Duodenal mucosa (tissue), 2 donors: ENCODE results near the gene ZNF549.

Source experiments
- H3K27ac ChIP-seq: one replicate; pipeline ENCODE4 v1.7.0; 2013; ENCODE audit warnings: low read depth, low read length
- H3K27me3 ChIP-seq, 2 donors: one replicate each; pipeline ENCODE4 v1.7.0; 2013; ENCODE audit warnings: low read length in 2 of 2, control low read depth in 1 of 2; ENCODE audit not compliant: insufficient read depth in 2 of 2, control insufficient read depth in 1 of 2
- H3K36me3 ChIP-seq, 2 donors: one replicate each; pipeline ENCODE4 v1.7.0; 2013; ENCODE audit warnings: low read length in 2 of 2, control low read depth in 1 of 2; ENCODE audit not compliant: insufficient read depth in 2 of 2, control insufficient read depth in 1 of 2
- H3K4me1 ChIP-seq, 2 donors: one replicate each; pipeline ENCODE4 v1.7.0; 2013; ENCODE audit warnings: low read length in 2 of 2, control low read depth in 1 of 2; ENCODE audit not compliant: insufficient read depth in 2 of 2, control insufficient read depth in 1 of 2
- H3K4me3 ChIP-seq, 2 donors: one replicate each; pipeline ENCODE4 v1.7.0; 2013; ENCODE audit warnings: low read length in 2 of 2, low read depth in 1 of 2
- H3K9ac ChIP-seq, 2 donors: one replicate each; pipeline ENCODE4 v1.7.0; 2013; ENCODE audit warnings: low read length in 2 of 2, low read depth in 1 of 2
- H3K9me3 ChIP-seq, 2 donors: one replicate each; pipeline ENCODE4 v1.7.0; 2013; ENCODE audit warnings: low read length in 2 of 2, control low read depth in 1 of 2; ENCODE audit not compliant: control insufficient read depth in 1 of 2

The ZNF549 gene

GRCh38 chr19:57599377-57599760 is 72.2 kb downstream of the ZNF549 start:
- H3K27ac ChIP-seq: no peak overlapping the region
- peaks cover 4 to 12% of the 10 kb centered on the region in 2 donors for H3K36me3 ChIP-seq
- H3K4me1 ChIP-seq: peaks cover 4 to 10% of the 10 kb centered on the region in 2 donors
- H3K27me3 ChIP-seq: no peaks in the 10 kb centered on the region
- H3K4me3 ChIP-seq: peak overlapping the region; percentile 79 to 85
- H3K9me3 ChIP-seq: peaks cover 13 to 24% of the 10 kb centered on the region in 2 donors
- no peak overlapping the region for H3K9ac ChIP-seq

- H3K36me3 ChIP-seq: peaks cover 9 to 17% of the 10 kb centered on the region in 2 donors
- peak within 1 kb of the TSS; percentile 39 to 40 for H3K9ac ChIP-seq
Measured at GRCh38 chr19:57599761-57600383, 72.7 kb downstream of the ZNF549 start, which contains the start of gene ZNF530. Gene ZNF530, plus strand, starts transcription at chr19:57599885. Its CDS starts 4,461 bp downstream, at chr19:57604346.

DNA sequence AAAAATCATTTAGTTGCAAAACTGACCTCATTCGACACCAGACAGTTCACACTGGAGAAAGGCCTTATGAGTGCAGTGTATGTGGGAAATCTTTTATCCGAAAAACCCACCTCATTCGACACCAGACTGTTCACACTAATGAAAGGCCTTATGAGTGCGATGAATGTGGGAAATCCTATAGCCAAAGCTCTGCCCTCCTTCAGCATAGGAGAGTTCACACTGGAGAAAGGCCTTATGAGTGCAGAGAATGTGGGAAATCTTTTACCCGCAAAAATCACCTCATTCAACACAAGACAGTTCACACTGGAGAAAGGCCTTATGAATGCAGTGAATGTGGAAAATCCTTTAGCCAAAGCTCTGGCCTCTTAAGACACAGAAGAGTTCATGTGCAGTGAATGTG is 79.8 kb downstream of the ZNF549 start:
- Histone ChIP-seq H3K27ac (no peak overlapping the region), H3K9ac (no peak overlapping the region), H3K36me3 (peaks cover 17 to 36% of the 10 kb centered on the region in 2 donors), H3K27me3 (no peaks in the 10 kb centered on the region), H3K4me3 (no peak overlapping the region), H3K9me3 (peaks cover 52 to 64% of the 10 kb centered on the region in 2 donors), H3K4me1 (no peaks in the 10 kb centered on the region)

More at GRCh38 chr19:57599761-57600383, 72.7 kb downstream of the ZNF549 start, which contains the start of gene ZNF530:
- Histone ChIP-seq H3K4me3 (peak within 1 kb of the TSS; percentile 79 to 85), H3K27ac (no peak within 1 kb of the TSS), H3K4me1 (peaks cover 4 to 10% of the 10 kb centered on the region in 2 donors), H3K27me3 (no peaks in the 10 kb centered on the region), H3K9me3 (peaks cover 18 to 27% of the 10 kb centered on the region in 2 donors)
